ENCODE data around the gene MUC4.

MUC4 gene

DNA sequence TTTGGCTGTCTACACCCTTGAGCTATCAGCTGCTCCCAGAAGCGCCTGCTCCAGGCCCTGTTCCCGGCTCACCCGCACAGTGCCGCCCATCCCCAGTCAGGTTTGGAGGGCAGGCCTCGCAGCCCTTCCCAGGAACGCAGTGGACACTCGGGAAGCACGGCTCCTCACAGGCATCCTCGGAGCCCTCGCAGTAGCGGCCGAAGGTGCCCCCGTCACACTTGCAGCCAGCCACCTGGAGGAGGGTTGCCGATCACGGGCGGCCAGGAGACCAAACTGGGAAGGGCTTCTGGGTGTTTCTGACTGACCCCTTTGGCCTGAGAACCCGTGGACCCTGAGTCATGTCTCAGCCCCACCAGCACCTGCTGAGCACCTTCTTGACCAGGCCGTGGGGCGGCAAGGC lies 57.6 kb downstream of the MUC4 start:
- H3K4me2 ChIP-seq: no peak overlapping the region
- TF ChIP-seq, protein P1, sequence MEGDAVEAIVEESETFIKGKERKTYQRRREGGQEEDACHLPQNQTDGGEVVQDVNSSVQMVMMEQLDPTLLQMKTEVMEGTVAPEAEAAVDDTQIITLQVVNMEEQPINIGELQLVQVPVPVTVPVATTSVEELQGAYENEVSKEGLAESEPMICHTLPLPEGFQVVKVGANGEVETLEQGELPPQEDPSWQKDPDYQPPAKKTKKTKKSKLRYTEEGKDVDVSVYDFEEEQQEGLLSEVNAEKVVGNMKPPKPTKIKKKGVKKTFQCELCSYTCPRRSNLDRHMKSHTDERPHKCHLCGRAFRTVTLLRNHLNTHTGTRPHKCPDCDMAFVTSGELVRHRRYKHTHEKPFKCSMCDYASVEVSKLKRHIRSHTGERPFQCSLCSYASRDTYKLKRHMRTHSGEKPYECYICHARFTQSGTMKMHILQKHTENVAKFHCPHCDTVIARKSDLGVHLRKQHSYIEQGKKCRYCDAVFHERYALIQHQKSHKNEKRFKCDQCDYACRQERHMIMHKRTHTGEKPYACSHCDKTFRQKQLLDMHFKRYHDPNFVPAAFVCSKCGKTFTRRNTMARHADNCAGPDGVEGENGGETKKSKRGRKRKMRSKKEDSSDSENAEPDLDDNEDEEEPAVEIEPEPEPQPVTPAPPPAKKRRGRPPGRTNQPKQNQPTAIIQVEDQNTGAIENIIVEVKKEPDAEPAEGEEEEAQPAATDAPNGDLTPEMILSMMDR (conservative IDR thresholded peaks at IDR 0.05; ENCODE audit: low read depth, low read length): no peak
- H3K27me3 ChIP-seq (ENCODE audit: insufficient read depth, low read depth): peaks cover 14% of the 10 kb centered on the region; the same call in 1 of the 2 replicates
- H3K36me3 ChIP-seq (ENCODE audit: insufficient read depth): no peaks in the 10 kb centered on the region
- no peak overlapping the region for H3K4me3 ChIP-seq (IDR thresholded peaks at IDR 0.05; ENCODE audit: insufficient read depth, low read depth, low read length)
- no peaks in the 10 kb centered on the region for H3K4me1 ChIP-seq (ENCODE audit: low read depth, poor library complexity, severe bottlenecking)
- H3K9ac ChIP-seq: no peak overlapping the region
- H4K20me1 ChIP-seq (ENCODE audit: insufficient read depth): no peaks in the 10 kb centered on the region
- H3K79me2 ChIP-seq (ENCODE audit: insufficient read depth, low read depth): no peaks in the 10 kb centered on the region
- no peak overlapping the region for H2AFZ ChIP-seq (ENCODE audit: low read depth)
- no peak overlapping the region for H3K27ac ChIP-seq

DNA sequence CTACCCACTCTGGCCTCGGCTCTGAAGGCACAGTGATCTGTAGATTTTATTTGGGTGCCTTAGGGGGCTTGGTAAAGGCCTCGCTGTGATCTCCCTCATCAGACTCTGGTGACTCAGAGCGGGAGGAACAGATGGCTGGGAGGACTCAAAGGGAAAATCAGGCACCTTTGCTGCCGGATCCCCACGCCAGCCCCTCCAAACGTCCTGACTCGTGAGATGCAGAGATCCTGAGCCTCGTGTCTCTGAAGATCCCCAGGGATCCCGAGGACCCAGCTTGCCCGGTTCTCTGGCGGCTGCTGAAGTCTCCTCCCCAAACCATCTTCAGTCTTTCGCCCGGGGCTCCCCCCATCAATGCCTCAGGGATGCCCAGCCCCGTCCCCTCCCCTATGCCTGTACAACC lies 58.1 kb downstream of the MUC4 start:
- no peaks in the 10 kb centered on the region for H3K79me2 ChIP-seq (ENCODE audit: insufficient read depth, low read depth)
- no peak overlapping the region for H3K4me3 ChIP-seq (IDR thresholded peaks at IDR 0.05; ENCODE audit: insufficient read depth, low read depth, low read length)
- no peaks in the 10 kb centered on the region for H4K20me1 ChIP-seq (ENCODE audit: insufficient read depth)
- H3K4me2 ChIP-seq: no peak overlapping the region
- H2AFZ ChIP-seq (ENCODE audit: low read depth): no peak overlapping the region
- H3K4me1 ChIP-seq (ENCODE audit: low read depth, poor library complexity, severe bottlenecking): no peaks in the 10 kb centered on the region
- TF ChIP-seq, protein P1 (conservative IDR thresholded peaks at IDR 0.05; ENCODE audit: low read depth, low read length): no peak
- H3K27ac ChIP-seq: no peak overlapping the region
- no peak overlapping the region for H3K9ac ChIP-seq
- no peaks in the 10 kb centered on the region for H3K36me3 ChIP-seq (ENCODE audit: insufficient read depth)
- peaks cover 8% of the 10 kb centered on the region; the same call in 1 of the 2 replicates for H3K27me3 ChIP-seq (ENCODE audit: insufficient read depth, low read depth)

DNA sequence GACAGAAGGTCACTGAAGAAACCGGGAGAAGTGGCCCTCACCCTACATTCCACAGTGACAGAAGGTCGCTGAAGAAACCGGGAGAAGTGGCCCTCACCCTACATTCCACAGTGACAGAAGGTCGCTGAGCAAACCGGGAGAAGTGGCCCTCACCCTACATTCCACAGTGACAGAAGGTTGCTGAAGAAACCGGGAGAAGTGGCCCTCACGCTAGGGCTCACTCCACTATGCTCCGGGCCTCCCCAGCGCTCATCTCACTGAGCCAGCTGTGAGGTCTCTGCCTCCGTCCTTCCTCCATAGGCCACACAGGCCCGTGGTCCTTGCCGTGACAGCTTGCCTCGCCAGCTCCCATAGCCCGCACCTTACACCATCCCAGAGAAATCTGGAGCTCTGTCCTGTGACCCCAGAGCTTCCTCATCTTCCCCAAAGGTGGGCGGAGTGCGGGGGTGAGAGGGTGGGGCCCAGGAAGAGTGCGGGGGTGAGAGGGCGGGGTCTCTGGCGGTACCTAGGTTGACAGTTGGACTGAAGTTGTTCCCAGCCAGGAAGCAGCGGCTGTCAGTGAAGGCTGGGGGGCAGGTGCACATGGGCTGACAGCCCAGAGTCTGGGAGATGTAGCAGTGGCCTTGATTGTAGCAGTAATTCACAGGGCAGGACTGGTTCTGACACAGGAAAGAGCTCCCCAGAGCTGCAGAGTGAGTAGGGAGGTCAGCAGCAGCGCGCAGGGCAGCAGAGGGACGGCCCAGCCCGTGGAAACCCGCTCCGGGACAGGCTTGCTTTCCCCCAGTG lies 59.0 kb downstream of the MUC4 start:
- H3K4me2 ChIP-seq: no peak overlapping the region
- no peaks in the 10 kb centered on the region for H4K20me1 ChIP-seq (ENCODE audit: insufficient read depth)
- no peak overlapping the region for H3K9ac ChIP-seq
- H3K4me1 ChIP-seq (ENCODE audit: low read depth, poor library complexity, severe bottlenecking): no peaks in the 10 kb centered on the region
- no peaks in the 10 kb centered on the region for H3K36me3 ChIP-seq (ENCODE audit: insufficient read depth)
- H3K27ac ChIP-seq: no peak overlapping the region
- H3K79me2 ChIP-seq (ENCODE audit: insufficient read depth, low read depth): no peaks in the 10 kb centered on the region
- TF ChIP-seq, protein P1 (conservative IDR thresholded peaks at IDR 0.05; ENCODE audit: low read depth, low read length): no peak
- no peak overlapping the region for H3K4me3 ChIP-seq (IDR thresholded peaks at IDR 0.05; ENCODE audit: insufficient read depth, low read depth, low read length)
- peaks cover 3% of the 10 kb centered on the region; the same call in 1 of the 2 replicates for H3K27me3 ChIP-seq (ENCODE audit: insufficient read depth, low read depth)
- H2AFZ ChIP-seq (ENCODE audit: low read depth): no peak overlapping the region

DNA sequence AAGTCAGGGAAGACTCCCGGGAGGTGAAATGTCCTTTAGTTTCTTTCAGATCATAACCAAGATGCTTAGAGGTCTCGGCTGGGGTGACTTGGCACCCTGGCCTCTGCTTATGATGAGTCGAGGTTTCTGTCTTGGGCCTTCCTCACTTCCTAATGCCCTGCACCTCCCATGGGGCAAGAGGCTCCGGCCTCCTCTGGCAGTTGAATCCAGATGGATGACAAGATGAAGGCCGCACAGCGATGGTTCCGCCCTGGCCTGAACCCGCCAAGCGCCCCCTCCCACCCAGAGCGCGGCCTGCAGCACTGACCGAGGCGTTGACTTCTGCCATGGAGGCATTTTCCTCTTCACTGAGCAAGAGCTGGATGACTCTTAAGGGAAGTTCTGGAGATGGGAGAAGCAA lies 59.7 kb downstream of the MUC4 start:
- Histone ChIP-seq H3K4me3 (IDR thresholded peaks at IDR 0.05; ENCODE audit: insufficient read depth, low read depth, low read length) (no peak overlapping the region), H3K79me2 (ENCODE audit: insufficient read depth, low read depth) (no peaks in the 10 kb centered on the region), H3K36me3 (ENCODE audit: insufficient read depth) (no peaks in the 10 kb centered on the region), H3K4me1 (ENCODE audit: low read depth, poor library complexity, severe bottlenecking) (peaks cover 3% of the 10 kb centered on the region), H4K20me1 (ENCODE audit: insufficient read depth) (no peaks in the 10 kb centered on the region), H3K9ac (no peak overlapping the region), H3K27ac (no peak overlapping the region), H3K27me3 (ENCODE audit: insufficient read depth, low read depth) (peaks cover 3% of the 10 kb centered on the region; the same call in 1 of the 2 replicates), H3K4me2 (no peak overlapping the region), H2AFZ (ENCODE audit: low read depth) (no peak overlapping the region)
- TF ChIP-seq, protein P1 (conservative IDR thresholded peaks at IDR 0.05; ENCODE audit: low read depth, low read length): no peak
